GM23248 (cell line): Measurements from ENCODE around the gene TSPEAR. TPM values are rescaled to one million over a fixed set of nuclear protein-coding genes. Genes with fewer than 3 reads are reported as not detected.
"Not testable (repeated sequence)": the region's sequence is repeated elsewhere in the genome, so short reads cannot be mapped to it uniquely, and the experiment has no call there.

Experiments used
- DNase-seq: peaks from one replicate; pipeline ENCODE4 v3.0.0-alpha.2; 2015
- H2AFZ ChIP-seq: fragments of 200-600 bp; sonication (generic); 2 replicates; pipeline ENCODE4 v1.6.1; 2016; ENCODE audit warnings: antibody characterized with exemption
- H3F3A ChIP-seq: fragments of 200-600 bp; sonication (generic); 2 replicates; pipeline ENCODE4 v1.6.1; 2016; ENCODE audit warnings: mild to moderate bottlenecking, antibody characterized with exemption, mixed run types; ENCODE audit not compliant: insufficient read depth
- H3K27ac ChIP-seq: fragments of 200-600 bp; sonication (generic); 2 replicates; pipeline ENCODE4 v1.5.1; 2016; ENCODE audit warnings: mild to moderate bottlenecking
- H3K27me3 ChIP-seq: fragments of 200-600 bp; sonication (generic); replicated peaks from 2 replicates; pipeline ENCODE4 v1.6.1; 2016; ENCODE audit warnings: mild to moderate bottlenecking; ENCODE audit not compliant: insufficient read depth
- H3K36me3 ChIP-seq: fragments of 200-600 bp; sonication (generic); 2 replicates; pipeline ENCODE4 v1.6.1; 2016; ENCODE audit warnings: low read depth, mild to moderate bottlenecking
- H3K4me1 ChIP-seq: fragments of 200-600 bp; sonication (generic); 2 replicates; pipeline ENCODE4 v1.6.1; 2016; ENCODE audit warnings: mild to moderate bottlenecking; ENCODE audit not compliant: insufficient read depth
- H3K4me2 ChIP-seq: fragments of 200-600 bp; sonication (generic); one replicate; pipeline ENCODE4 v1.6.1; 2016; ENCODE audit warnings: mild to moderate bottlenecking; ENCODE audit not compliant: unreplicated experiment
- H3K4me3 ChIP-seq: fragments of 200-600 bp; sonication (generic); 2 replicates; pipeline ENCODE4 v1.5.1; 2016; ENCODE audit warnings: mild to moderate bottlenecking
- H3K79me2 ChIP-seq: fragments of 200-600 bp; sonication (generic); 2 replicates; pipeline ENCODE4 v1.6.1; 2016; ENCODE audit warnings: mild to moderate bottlenecking; ENCODE audit not compliant: insufficient read depth
- H3K9ac ChIP-seq: fragments of 200-600 bp; sonication (generic); 2 replicates; pipeline ENCODE4 v1.6.1; 2016; ENCODE audit warnings: mild to moderate bottlenecking
- H3K9me2 ChIP-seq: fragments of 200-600 bp; sonication (generic); 2 replicates; pipeline ENCODE4 v1.6.1; 2016; ENCODE audit warnings: mixed run types, mild to moderate bottlenecking, moderate library complexity; ENCODE audit not compliant: insufficient read depth
- H3K9me3 ChIP-seq: fragments of 200-600 bp; sonication (generic); one replicate; pipeline ENCODE4 v1.6.1; 2017; ENCODE audit warnings: low read depth
- H4K20me1 ChIP-seq: fragments of 200-600 bp; sonication (generic); 2 replicates; pipeline ENCODE4 v1.6.0; 2016; ENCODE audit not compliant: insufficient read depth
- EZH2 ChIP-seq: fragments of 200-600 bp; sonication (generic); IDR thresholded peaks from 2 replicates; pipeline ENCODE4 v1.6.1; 2018; ENCODE audit warnings: antibody characterized with exemption, mild to moderate bottlenecking; ENCODE audit not compliant: insufficient read depth, poor library complexity, severe bottlenecking
- EZH2phosphoT487 ChIP-seq: fragments of 200-600 bp; sonication (generic); IDR thresholded peaks from 2 replicates; pipeline ENCODE4 v1.6.1; 2018; ENCODE audit warnings: antibody characterized with exemption, moderate library complexity, mild to moderate bottlenecking, low read depth; ENCODE audit not compliant: insufficient read depth
- WGBS, 2 experiments: methylation state at CpG; one replicate each; pipeline ENCODE4 v1.1.6; 2015 to 2017; ENCODE audit warnings: low lambda C conversion rate in 2 of 2, low coverage in 1 of 2; ENCODE audit errors: missing lambda C conversion rate in 2 of 2; 5-methylcytosine and 5-hydroxymethylcytosine counted together
- in situ Hi-C: fragments of 300-500 bp; cut with MboI; formaldehyde crosslinking; loops from 2 replicates; pipeline ENCODE4 v1.15.0; 2020
- polyA plus RNA-seq: library from polyadenylated mRNA; unstranded; fragments of >200 nt; fragmentation: Nextera tagmentation; extraction: Ambion mirVana; gene quantifications from 2 replicates; pipeline ENCODE4 v1.2.1, GENCODE V29; 2016
- total RNA-seq: library from RNA; depleted of rRNA; stranded (reverse); fragments of >200 nt; shearing (Covaris generic); gene quantifications from 2 replicates; pipeline ENCODE4 v1.2.3, GENCODE V29; 2014

The TSPEAR gene
- total and polyA plus RNA-seq, 2 experiments from 2014 or later: not detected

DNA sequence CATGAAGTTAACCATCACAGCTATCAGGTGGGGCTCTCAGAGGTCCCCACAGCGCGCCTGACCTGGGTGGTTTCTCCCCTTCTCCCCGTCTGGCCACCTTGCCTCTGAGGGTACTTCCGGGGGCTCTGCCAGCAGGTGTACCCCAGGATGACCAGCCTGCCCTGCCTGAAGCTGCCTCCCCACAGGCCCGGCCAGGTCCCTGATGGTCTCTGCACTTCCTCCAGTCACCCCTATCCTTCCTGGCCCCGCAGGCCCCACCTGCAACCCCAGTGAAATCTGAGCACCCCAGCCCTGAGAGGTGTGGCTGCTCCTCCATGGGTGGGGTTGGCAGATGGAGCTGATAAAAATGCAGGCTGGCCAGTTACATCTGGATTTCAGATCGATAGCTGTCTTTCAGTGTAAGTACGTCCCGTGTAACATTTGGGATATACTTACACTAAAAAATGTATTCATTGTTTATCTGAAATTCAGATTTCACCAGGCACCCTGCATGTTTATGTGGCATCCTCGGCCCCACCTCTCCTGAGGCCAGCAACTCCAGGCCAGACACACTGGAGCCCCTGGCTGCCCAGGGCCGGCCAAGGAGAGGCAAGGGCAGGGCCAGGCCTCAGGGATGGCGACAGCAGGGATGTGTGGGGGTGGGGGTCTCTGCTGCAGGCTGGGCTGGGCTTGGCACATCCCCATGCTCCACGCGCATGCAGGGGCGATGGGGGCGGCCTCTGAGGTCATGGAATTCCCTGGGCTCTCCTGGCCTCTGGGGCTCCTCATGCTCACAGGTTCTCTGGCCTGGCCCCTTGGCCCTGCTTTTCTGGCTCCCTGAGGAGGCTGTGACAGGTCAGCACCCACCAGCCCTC, 230.9 kb downstream of the TSPEAR start:
- Histone ChIP-seq H3K4me3 (no peak overlapping the region), H3K4me2 (no peak overlapping the region), H3K27ac (no peak overlapping the region), H3K9me3 (no peaks in the 10 kb centered on the region), H3K27me3 (peaks cover 6% of the 10 kb centered on the region; the same call in 1 of the 2 replicates), H3K36me3 (no peaks in the 10 kb centered on the region), H3K79me2 (no peaks in the 10 kb centered on the region), H3F3A (no peaks in the 10 kb centered on the region), H2AFZ (no peak overlapping the region), H4K20me1 (no peaks in the 10 kb centered on the region), H3K9ac (no peak overlapping the region), H3K4me1 (no peaks in the 10 kb centered on the region), H3K9me2 (no peaks in the 10 kb centered on the region)
- WGBS, 2 experiments: 51 to 54% methylated on average over 12 to 16 of the region's 16 CpGs
- in situ Hi-C loops: no loop called here
- no peak for DNase-seq
- TF ChIP-seq EZH2phosphoT487 (no peak), EZH2 (no peak)

DNA sequence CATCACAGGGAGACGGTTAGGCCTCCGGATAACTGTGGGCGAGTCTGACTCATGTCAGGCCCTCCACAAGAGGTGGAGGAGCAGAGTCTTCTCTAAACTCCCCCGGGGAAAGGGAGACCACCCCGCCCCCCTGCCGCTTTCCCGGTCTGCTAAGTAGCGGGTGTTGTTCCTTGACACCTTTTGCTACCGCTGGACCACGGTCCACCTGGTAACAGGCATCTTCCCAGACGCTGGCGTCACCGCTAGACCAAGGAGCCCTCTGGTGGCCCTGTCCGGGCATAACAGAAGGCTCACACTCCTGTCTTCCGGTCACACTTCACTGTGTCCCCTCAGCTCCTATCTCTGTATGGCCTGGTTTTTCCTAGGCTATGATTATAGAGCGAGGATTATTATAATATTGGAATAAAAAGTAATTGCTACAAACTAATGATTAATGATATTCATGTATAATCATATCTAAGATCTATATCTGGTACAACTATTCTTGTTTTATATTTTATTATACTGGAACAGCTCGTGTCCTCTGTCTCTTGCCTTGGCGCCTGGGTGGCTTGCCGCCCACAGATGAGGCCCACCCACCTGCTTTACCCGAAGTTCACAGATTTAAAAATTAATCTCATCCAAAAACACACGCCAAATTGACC, 231.7 kb downstream of the TSPEAR start:
- DNase-seq: peak; percentile 41
- in situ Hi-C loops: loop anchor here (10.0 kb wide), 1 partner anchor 65 kb away; no protein-coding TSS in a partner anchor

DNA sequence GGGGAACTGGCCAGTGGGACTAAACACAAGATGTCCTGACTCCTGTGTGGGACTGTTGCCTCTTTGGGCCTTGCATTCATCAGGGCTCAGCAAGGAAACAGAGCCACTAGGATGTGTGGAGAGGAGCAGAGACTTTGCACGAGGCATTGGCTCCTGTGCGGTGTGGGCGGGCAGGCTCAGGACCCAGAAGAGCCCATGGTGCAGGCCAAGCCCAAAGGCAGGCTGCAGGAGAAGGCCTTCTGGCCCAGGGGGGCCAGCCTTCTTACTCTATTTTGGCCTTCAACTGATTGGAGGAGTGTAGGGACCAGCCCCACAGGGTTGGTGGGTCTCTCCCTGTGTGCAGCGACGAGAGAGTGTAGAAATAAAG, 232.6 kb downstream of the TSPEAR start:
- in situ Hi-C loops: loop anchor here (10.0 kb wide), 1 partner anchor 64 kb away; no protein-coding TSS in a partner anchor

More for the DNA sequence above, 231.7 kb downstream of the TSPEAR start:
- H4K20me1 ChIP-seq, H3F3A ChIP-seq, H3K27ac ChIP-seq, H3K4me2 ChIP-seq, H2AFZ ChIP-seq, H3K9ac ChIP-seq, H3K4me3 ChIP-seq, H3K27me3 ChIP-seq, H3K4me1 ChIP-seq, H3K36me3 ChIP-seq, H3K79me2 ChIP-seq, H3K9me2 ChIP-seq, H3K9me3 ChIP-seq: not testable (repeated sequence)
- WGBS, 2 experiments: 26 to 27% methylated on average over 21 of the region's 21 CpGs

DNA sequence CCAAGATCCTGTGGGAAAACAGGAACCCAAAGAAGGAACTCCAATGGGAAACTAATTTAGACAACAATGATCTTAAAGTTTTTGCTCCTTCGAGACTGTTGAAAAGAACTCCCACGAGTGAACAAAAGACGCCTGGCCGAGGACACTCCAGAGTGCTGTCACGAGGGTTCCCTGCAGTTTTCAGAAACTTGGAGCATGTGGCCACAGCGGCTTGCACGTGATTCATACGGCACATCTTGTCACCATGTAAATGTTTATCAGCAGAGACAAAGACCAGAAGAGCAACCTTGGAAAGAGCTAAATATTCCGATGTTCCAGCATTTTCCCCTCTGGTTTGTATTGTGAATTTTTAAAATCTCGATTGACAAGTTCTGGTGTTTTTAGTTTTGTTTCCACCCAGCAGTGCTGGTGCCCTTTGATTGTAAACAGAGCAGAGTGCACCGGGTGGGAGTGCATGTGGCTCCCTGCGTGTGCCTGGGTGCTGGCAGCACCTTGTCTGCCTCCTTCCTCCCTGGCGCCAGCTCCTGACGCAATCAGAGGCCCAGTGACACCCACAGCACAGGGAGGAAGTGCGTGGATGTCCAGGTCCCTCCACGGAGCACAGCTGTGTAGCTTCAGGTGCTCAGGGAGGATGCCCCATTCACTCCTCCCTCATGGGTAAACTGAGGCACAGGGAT, 233.1 kb downstream of the TSPEAR start:
- Histone ChIP-seq H3K27ac (no peak overlapping the region), H2AFZ (no peak overlapping the region), H3K36me3 (no peaks in the 10 kb centered on the region), H4K20me1 (no peaks in the 10 kb centered on the region), H3K9me3 (no peaks in the 10 kb centered on the region), H3K4me3 (no peak overlapping the region), H3F3A (no peaks in the 10 kb centered on the region), H3K27me3 (peaks cover under 1% of the 10 kb centered on the region; the same call in 1 of the 2 replicates), H3K9ac (no peak overlapping the region), H3K79me2 (no peaks in the 10 kb centered on the region), H3K4me1 (no peaks in the 10 kb centered on the region), H3K4me2 (no peak overlapping the region), H3K9me2 (no peaks in the 10 kb centered on the region)
- 66 to 67% methylated on average over 16 of the region's 16 CpGs for WGBS, 2 experiments
- no peak for DNase-seq
- TF ChIP-seq EZH2 (no peak), EZH2phosphoT487 (no peak)
- in situ Hi-C loops: loop anchor here (10.0 kb wide), 1 partner anchor 63 kb away; no protein-coding TSS in a partner anchor

More for the DNA sequence above, 232.6 kb downstream of the TSPEAR start:
- H3K4me3 ChIP-seq: no peak overlapping the region
- H3K36me3 ChIP-seq: no peaks in the 10 kb centered on the region
- WGBS, 2 experiments: 58 to 63% methylated on average over 5 of the region's 5 CpGs
- H3K27me3 ChIP-seq: peaks cover 6% of the 10 kb centered on the region; the same call in 1 of the 2 replicates
- H3F3A ChIP-seq: no peaks in the 10 kb centered on the region
- no peak overlapping the region for H2AFZ ChIP-seq
- H3K4me2 ChIP-seq: no peak overlapping the region
- H3K27ac ChIP-seq: no peak overlapping the region
- no peaks in the 10 kb centered on the region for H3K79me2 ChIP-seq
- H3K9ac ChIP-seq: no peak overlapping the region
- H4K20me1 ChIP-seq: no peaks in the 10 kb centered on the region
- no peaks in the 10 kb centered on the region for H3K9me2 ChIP-seq
- H3K9me3 ChIP-seq: no peaks in the 10 kb centered on the region
- H3K4me1 ChIP-seq: no peaks in the 10 kb centered on the region
- no peak for DNase-seq
- no peak for TF ChIP-seq EZH2
- no peak for TF ChIP-seq EZH2phosphoT487
